Hematopoietic multipotent progenitor cell treated with erythropoietin and hydrocortisone succinate and interleukin-3 and kit ligand, for 6 days (in vitro differentiated cells): ENCODE data around the gene FAM156A.
"Not testable (repeated sequence)": the region's sequence is repeated elsewhere in the genome, so short reads cannot be mapped to it uniquely, and the experiment has no call there.

Experiments used
- DNase-seq: peaks from one replicate; pipeline ENCODE4 v3.0.0-alpha.2; 2015

FAM156A gene, protein sequence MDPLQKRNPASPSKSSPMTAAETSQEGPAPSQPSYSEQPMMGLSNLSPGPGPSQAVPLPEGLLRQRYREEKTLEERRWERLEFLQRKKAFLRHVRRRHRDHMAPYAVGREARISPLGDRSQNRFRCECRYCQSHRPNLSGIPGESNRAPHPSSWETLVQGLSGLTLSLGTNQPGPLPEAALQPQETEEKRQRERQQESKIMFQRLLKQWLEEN

DNA sequence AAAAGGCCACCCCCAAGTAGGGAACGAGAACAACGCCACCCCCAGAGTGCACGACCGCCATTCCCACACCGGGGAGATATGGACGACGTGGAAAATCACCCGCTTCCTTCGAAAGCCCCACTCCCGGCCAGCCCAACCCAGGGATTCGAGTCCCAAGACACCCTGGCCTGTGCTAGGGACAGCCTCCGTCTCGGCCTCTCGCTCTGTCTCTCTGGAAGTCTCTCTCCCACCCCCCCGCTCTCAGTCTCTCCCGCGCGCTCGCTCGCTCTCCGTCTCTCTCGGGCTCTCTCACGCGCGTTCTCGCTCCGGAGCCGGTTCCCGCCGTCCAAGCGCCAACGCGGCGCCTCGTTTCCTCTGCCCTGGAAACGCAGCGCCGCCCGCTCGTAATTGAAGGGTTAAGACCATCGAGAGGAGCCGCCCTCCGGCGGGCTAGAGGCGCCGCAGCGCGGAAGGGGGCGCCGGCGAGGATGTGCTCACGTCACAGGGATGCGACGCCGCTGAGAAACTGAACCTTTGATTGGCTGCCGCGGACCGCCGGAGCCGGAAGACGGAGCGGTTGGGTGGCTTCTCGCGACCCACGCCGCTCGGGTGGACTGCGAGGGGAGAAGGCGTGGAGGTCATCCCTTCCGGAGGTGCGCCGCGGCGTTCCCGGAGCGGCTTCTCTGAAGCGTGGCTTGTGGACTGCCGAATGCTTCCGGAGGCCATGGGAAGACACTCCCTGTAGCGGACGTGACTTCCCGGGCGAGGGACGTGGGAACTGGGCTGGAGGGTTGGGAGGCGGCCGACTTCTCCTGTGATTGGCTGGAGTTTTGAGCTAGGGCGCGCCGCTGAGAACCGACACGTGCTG lies at the start of gene FAM156A:
FAM156A (minus strand) TSS at position 406 of the 847 bp plus-strand sequence. CDS start 9,930 bp downstream, outside the sequence.
- not testable (repeated sequence) for DNase-seq

DNA sequence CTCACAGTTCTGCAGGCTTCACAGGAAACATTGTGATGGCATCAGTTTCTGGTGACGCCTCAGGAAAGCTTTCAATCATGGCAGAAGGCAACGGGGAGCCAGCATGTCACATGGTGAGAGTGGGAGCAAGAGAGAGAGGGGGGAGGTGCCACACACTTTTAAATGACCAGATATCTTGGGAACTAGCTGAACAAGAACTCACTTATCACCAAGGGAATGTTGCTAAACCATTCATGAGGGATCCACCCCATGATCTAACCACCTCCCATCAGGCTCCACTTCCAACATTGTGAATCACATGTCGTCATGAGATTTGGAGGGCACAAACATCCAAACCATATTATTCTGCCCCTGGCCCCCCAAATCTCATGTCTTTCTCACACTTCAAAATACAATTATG lies 47.0 kb upstream of the FAM156A start:
- DNase-seq, result no peak

DNA sequence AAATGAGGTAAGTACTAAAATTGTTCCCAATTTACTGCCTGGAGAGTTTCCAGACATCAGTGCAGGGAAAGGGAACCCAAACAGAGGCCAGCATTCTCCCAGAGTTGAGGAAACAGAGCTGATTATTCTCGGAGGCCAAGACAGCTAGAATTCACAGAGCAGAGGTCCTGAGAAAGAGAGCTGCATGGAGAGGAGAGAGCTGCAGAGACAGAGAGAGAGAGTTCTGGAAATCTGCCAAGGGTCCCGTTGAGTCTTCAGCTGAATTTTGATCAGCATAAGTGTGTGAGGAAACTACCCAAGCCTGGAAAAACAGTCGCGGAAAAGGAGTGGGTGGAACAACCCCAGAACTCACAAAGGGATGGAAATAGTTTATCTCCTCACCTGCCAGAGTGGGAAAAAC lies 46.5 kb upstream of the FAM156A start:
- DNase-seq, result peak; percentile 15

DNA sequence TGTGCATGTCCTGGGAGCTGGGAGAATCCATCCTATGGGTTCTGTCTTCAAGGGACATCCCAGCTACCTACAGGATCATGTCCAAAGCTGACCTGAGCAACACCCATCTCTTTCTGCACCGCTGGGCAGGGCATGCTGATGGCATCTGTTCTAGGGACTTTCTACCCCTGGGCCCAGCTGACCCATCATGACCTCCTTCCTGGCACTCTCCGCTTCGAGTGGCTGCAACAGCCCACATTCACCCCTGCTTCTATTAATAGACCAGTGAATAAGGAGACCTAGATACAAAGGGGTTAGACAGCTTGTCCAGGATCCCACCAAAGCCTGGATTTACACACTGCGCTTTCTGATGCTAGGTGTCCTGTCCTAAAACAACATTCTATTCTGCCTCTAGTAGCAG lies 45.7 kb upstream of the FAM156A start:
- no peak for DNase-seq

DNA sequence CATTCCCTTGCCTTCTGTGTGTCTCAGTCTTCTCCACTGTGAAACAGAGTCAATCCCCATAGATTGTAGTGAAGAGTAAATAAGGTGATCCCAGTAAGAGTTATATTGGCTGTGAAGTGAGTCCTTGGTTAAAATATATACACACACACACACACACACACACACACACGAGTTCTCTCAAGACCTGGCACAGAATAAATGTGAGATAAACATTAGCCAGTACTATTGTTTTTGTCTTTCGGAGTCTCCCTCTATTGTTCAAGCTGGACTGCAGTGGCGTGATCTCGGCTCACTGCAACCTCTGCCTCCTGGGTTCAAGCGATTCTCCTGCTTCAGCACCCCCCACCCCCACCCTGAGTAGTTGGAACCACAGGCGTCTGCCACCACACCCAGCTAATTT lies 44.8 kb upstream of the FAM156A start:
- DNase-seq, result no peak

DNA sequence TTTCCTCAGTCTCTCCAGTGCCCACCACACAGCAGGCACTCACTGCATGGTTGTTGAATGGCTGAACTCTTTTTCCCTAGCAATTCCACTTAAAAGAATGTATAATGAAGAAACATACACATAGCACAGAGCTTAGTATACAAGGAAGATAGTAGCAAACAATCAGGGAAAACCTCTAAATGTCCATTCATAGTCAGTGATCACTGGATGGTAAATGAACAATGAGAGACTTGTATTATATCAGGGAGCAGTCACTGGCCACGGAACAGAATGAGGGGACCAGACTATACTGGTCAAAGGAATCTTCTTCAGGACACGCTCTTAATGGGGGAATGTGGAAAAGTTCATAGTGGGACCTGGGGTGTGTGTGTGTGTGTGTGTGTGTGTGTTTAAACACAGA lies 43.6 kb upstream of the FAM156A start:
- DNase-seq, result no peak

DNA sequence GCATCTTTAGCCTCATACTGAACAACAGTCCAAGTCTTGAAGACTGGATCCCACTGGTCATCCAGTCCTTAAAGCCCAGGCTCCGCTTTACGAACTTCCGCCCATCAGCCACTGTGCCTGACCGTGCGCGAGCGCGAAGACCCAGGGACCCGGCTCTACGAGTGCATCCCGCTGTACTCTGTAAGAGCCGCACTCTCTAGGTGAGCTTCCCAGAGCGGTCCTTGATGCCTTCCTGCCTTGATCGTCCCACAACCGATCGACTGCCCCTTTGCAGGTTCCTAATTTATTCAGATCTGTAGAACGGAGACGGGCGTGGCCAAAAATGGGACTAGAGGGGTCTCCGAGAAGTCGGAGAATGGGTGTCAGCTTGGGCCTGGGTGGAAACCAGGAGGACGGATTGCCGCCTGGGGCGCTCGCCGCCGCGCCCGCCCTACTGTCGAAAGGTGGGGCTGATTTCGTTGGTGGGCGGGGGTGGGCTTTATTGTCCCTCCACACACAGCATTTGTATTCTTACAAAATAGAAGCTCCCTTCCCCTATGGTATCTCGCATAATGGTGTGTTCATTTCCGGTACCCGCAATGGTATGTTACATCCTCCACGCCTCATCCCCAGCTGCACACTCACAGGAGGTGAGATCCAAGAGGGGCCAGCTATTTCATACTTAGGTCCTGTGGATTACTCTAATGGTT lies 42.3 kb upstream of the FAM156A start:
- no peak for DNase-seq

DNA sequence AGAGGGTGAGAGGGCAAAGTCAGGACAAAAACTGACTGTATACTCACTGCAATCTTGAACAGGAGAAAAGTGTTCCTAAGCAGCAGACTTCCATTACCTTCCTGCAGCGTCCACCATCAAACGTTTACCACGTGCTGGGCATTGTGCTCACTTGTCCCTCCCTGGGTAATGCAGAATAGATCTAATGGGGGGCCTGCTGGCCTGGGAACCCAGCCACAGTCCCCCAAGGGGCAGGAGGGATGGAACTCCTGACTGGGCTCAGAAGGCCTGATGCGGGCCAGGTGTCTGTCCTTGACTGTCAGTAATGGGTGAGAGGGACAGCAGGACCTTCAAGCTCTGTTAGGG lies 37.6 kb upstream of the FAM156A start:
- DNase-seq, result no peak

DNA sequence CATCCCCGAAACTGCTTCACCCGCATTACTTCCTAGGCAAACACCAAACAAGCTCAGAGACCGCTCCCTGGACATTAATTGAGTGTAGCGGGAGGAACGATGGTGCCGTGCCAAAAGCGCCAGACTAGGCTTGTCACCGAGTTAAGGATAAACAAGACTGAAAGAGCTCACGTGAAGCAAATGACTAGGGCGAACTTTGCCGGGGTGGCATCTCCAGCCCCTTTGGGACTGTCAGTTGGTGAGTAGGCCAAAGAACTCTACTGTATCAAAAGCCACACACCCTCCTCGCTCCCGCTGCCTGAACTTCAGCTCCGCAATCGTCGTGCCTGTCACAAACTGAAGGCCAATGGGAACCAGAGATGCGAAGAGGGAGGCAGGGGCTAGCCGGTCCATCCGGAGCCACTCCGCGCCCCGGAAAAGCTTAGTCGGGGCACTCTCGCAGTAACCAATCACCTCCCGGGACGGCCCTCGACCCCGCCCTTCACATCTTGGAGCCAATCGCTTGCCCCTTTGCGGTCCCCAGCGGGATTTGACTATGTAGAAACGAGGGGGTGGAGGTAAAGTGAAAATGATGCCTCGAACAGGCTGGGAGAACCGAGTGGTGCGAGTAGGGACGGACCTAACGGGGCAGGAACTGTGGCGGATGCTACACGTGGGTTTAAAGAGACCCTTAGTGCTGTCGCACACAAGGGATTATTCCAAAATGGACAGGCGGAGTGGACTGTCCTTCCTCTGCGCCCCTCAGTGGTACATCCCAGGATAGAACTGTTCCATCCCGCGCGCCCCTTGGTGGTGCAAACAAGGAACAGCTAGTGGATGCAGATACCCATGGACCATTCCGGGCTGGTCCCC lies 37.0 kb upstream of the FAM156A start:
- DNase-seq, result peak; percentile 96

DNA sequence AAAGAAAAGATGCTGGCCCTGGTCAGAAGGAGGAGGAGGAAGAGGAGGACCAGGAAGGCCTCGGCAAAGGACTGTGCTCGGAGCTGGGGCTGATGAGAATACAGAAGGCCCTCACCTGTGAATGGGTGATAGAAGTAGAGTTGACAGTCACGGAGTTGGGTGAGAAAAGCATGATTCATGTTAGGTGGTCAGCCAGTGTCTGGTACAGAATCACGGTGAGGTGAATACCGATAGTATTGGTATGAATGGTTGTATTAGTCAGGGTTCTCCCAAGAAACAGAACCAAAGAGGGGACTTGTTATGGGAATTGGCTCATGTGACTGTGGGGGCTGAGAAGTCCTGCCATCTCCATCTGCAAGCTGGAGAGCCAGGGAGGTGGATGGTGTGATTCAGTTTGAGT lies 32.5 kb upstream of the FAM156A start:
- DNase-seq, result no peak

DNA sequence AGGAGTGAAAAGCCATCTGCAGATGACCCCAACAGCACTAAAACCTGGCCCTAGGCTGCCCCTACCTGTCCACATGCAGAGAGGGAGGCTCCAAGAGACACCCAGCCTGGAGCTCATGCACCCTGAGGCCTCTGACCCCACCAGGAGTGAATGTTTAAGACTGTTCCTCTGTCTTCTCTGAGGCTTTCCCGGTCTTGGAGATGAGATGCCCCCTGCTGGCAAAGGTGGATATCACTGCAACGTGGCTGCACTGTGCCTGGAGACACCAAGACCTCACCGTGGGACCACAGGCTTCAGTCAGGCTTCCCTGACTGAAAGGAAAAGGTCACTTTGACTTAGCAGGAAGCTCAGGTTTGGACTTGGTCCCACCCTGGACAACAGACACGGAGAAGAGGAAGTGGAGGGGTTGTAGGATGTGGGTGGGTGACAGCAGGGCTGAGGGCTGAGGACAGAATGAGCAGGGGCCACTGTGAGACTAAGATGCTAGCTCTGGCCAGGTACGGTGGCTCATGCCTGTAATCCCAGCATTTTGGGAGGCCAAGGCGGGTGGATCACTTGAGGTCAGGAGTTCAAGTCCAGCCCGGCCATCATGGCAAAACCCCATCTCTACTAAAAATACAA lies 31.8 kb upstream of the FAM156A start:
- DNase-seq, result peak; percentile 74

DNA sequence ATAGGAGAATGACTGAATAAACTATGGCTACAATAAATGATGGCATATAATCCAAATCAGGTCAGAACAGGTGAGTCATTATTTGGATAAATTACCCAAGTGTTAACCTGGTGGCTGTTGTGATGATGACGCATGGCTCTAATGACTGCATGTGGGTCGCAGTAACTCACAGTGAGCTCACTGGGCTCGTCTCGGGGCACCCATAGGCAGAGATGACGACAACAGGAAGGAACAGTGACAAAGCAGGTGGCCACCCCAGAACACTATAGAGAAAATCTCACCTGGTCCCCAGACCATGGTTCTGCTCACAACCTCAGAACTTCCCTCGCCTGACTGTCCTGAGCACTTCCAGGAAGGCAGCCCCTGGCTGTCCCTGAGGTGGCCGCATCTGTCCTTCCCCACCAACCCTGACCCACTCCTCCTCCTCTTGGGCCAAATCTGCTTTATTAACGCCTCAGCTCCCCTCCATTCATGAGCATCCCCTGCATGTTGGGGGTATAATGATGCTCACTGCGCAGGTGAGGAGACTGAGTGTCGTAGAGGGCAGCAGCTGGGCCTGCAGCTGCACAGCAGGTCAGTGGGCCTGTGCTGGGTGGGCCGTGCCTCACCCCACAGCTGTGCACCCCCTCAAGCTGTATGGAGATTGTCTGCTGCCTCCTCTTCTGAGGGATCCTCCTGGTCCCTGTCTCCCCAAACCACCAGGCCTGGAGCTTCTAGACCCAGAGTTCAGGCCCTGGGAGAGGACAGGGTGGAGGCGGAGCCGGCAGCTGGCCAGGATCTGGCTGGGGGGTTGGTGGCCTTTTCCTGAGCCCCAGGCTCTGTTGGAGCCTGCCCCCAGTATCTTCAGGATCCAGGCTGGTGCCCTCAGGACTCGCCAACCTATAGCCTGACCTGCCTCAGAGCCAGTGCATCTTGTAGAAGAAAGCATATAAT lies 30.9 kb upstream of the FAM156A start:
- DNase-seq, result no peak

DNA sequence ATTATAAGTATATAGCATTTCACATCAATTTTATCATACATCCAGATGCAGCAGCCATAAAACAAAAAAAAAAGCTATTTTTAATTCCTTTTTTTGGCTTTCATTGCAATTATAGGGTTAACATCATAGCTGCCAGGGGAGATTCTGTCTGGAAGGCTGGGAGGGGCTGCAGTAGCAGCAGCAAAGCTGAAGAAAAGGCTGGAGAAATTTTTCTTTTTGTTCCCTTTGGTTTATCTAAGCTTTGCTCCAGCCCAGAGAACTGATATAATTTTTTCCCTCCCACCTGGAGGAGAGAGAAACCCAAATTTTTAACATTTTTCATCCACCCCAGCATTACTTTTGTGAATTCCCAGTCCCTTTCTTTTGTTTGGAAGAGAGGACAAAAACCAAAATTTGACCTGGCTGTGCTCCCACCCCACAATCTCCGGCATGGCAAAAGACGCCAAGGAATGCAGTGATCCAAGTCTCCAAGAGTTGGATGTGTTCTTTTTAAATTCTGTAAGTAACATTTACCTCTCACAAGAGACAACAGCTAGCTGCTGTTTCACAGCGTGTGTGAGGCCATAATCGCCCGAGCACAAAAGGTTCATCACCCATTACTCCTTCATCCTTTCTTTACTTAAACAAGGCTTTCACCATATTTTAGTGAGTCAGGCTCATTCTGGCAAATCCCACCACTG lies 25.1 kb upstream of the FAM156A start:
- DNase-seq, result no peak

DNA sequence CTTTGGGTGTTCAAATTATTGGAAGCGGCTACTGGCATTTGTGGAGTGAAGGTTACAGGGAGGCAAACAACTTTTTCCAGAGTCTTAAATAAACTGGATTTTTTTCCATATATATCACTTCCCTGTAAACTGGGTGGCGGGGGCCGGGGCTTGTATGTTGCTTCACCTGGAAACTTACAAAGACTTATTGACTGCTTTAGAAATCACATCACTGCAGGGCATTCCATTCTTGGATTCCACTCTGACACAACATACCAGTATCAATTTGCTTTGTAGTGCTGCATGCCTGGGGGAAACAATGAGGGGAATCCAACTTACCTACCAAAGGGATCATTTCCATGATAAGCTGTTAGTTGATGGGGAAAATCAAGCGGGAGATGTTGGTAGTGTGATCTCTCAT lies 21.7 kb upstream of the FAM156A start:
- DNase-seq, result no peak

DNA sequence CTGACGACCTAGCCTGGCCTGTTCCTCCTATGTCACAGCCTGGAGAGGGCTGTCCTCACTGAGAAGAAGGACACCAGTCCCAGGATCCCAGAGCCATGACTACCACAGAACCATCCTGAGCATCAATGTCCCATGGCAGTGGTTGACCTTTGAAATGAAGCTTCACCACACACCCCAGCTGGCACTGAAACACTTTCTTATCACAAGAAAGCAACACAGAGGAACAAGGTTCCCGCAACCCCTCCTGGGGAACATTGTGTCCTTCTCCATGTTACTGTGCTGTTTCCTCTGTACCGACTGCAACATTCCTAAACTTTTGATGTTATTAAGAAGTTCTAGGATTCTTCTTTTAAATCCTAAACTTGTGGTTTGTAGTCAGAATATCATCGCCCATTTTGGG lies 21.2 kb upstream of the FAM156A start:
- no peak for DNase-seq

DNA sequence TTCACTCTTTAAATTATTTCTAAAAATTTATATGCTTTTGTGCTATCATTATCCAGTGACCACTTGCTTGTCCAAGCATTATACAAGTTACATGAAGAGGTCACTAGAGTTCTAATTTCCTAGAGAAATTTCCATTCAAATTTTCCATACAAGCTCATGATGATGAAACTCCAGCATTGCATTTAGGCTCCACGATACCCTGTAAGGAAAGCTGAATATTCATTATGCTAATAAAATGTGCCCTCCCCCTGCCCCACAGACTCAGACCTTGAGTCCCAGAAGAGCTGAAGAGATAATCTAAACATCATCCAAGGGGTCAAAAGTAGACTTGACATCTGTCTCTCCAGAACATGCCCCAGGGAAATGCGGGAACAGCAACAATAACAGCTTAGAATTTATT lies 19.6 kb upstream of the FAM156A start:
- DNase-seq, result no peak

DNA sequence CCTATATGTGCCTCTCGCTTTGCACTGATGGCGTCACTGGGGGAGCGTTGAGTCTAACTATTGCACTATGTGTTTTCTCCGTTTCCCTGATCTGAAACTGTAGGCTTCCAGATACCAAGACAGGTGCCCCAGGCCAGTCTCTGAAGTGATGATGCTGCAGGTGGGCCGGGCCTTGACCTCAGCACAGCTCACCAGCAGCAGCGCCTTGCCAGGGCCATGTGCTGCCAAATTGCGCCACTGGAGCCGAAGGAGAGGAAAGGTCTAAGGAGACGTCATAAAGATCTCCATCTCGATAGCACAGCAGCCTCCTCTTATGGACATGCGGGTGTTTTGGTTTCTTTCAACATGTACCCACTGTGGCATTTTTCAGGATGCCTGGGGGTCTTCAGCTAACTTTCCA lies 17.3 kb upstream of the FAM156A start:
- DNase-seq, result not testable (repeated sequence)

DNA sequence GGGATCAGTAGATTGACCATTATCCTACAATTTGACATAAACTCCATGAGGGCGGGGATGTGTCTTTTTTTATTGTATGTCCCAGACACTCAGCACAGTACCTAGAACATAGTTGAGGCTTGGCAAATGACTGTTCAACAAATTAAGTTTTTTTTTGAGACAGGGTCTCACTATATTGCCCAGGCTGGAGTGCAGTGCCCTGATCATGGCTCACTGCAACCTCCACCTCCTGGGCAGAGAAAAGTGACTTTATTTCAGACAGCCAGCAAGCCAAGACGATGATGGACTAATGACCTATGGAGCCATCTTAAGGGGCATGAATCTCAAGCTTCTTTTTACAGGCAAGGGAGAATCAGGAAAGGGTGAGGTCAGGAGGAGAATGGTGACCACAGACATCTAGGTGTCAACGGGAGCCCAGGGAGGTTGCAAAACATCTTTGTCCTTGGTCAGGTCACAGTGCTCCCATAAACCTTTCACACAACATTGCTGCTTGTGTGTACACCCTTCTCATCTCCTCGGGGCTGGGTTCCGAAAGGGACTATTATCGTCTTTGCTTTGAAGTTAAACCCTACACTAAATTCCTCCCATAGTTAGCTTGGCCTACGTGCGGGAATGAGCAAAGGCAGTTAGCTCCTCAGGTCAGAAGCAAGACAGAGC lies 16.1 kb upstream of the FAM156A start:
- not testable (repeated sequence) for DNase-seq

DNA sequence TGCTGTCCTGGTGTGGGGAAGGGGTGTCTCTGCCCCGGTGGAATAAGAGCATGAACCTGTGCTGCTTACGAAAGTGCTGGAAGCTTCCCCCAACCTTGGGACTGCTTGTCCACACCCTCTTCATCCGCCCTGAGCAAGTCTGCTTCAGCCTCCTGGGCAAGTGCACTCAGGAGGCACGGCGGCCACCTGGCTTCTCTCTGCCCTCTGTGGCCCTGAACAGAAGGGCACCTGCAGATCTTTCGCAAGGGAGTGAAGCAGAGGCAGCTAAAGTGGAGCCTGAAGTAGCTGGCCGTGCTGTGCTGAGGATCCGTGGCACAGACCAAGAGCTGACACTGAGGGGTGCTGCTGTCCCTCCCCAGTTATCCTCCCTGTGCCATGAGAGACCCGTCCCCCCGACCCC lies 9.6 kb upstream of the FAM156A start:
- DNase-seq, result not testable (repeated sequence)
